KOPT-K1 (cell line): ENCODE data around the gene GCH1.

Source experiments
- H3K27ac ChIP-seq: fragments of 200-600 bp; sonication (generic); 2 replicates; pipeline ENCODE4 v1.5.1; 2016; ENCODE audit warnings: antibody characterized with exemption, mild to moderate bottlenecking, low read depth, low read length; ENCODE audit not compliant: poor library complexity, severe bottlenecking
- H3K36me3 ChIP-seq: fragments of 200-600 bp; sonication (generic); 2 replicates; pipeline ENCODE4 v1.5.1; 2017; ENCODE audit warnings: antibody characterized with exemption, mild to moderate bottlenecking, low read length, moderate library complexity; ENCODE audit not compliant: insufficient read depth
- H3K9me3 ChIP-seq: fragments of 200-600 bp; sonication (generic); 2 replicates; pipeline ENCODE4 v1.5.1; 2017; ENCODE audit warnings: antibody characterized with exemption, low read length, mild to moderate bottlenecking; ENCODE audit not compliant: insufficient read depth, poor library complexity, severe bottlenecking

The GCH1 gene

DNA sequence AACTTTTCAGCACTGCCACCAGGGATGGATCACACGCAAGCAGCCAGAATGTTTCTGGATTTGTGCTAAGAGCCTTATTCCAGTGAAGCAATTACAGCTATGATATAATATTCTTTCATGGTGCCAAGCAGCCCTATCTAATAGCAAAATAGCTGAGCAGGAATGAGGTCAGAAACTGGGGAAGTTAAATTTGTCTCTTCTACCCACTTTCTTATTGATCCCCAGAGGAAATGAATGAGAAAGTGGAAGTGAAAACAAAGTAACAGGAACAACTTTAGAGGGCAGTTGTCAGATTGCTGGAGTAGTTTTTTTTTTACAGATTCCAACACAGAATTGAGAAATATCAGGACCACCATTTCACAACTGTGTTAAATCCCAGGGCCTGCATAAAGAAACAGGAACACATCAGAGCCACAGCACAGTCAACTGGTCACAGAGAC lies 44.8 kb downstream of the GCH1 start:
- no peaks in the 10 kb centered on the region for H3K9me3 ChIP-seq
- peaks cover 17% of the 10 kb centered on the region for H3K36me3 ChIP-seq
- no peak overlapping the region for H3K27ac ChIP-seq

DNA sequence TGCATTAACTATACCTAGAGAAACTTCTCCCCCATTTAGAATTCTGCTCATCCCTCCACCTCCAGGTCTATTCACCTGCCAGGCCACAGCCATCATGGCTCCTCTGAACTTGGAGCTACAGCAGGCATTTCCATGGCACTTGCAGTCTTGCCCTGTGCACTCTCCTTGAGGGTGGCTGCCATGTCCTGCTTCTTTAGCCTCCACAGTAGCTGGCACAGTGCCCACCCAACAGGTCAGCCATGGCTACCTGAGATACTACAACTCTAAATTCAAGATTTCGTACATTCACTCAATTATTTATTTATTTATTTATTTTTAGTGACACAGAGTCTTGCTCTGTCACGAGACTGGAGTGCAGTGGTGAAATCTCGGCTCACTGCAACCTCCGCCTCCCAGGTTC lies 46.5 kb downstream of the GCH1 start:
- peaks cover 22% of the 10 kb centered on the region for H3K36me3 ChIP-seq
- H3K9me3 ChIP-seq, result no peaks in the 10 kb centered on the region
- no peak overlapping the region for H3K27ac ChIP-seq

DNA sequence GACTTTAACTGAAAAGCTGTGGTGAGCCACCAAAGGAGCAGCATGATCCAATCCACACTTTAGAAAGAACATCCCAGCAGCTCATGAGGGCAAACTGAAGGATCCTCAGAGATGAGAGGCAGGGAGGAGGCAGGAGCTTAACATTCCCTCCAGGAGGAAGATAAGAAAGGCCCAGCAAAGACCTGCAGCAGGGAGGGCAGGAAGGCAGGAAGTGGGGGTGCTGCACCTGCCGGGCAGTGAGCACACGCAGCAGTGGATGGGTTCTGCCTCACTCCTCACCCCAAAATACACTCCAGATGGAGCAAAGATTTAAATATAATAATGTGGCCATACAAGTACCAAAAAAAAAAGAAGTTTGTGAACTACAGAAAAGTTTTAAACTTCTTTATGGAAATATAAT lies 48.4 kb downstream of the GCH1 start:
- peaks cover 13% of the 10 kb centered on the region; the same call in 1 of the 2 replicates for H3K36me3 ChIP-seq
- H3K9me3 ChIP-seq, result no peaks in the 10 kb centered on the region
- H3K27ac ChIP-seq, result no peak overlapping the region

DNA sequence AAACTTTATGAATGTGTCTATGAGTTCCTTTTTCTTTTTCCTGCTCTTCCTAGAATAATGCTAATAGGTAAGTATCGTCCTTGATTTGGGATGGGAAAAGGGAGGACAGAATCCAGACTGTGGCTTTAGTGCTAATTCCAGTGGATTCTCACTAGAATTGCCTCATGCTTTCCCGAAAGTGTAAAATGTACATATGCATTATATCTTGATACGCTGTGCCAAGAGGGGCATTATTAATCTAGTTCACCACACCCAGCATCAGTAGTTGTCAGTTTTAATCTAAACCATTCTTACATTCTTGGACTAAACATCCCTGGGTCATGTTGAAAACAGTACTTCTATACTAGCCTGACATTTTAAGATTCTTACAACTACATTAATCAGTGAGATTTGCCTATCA lies 49.3 kb downstream of the GCH1 start:
- H3K27ac ChIP-seq, result no peak overlapping the region
- 0 out of 2 replicates have a peak, but pooled peaks cover 4% of the 10 kb centered on the region for H3K36me3 ChIP-seq
- H3K9me3 ChIP-seq, result no peaks in the 10 kb centered on the region

DNA sequence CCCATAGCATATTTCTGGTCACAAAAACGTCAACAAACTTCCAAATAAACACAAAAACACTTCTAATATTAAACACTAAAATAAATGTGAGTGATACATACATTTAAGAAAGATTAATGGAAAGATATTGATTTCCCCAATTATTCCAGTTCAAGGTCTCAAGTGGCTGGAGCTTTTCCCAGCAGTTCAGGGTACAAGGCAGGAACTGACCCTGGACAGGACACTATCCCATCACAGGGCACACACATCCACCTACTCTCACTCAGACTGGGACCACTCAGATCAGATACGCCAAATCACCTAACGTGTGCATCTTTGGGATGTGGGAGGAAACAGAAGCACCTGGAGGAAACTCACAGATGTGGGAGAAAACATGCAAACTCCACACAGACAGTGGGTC lies 50.4 kb downstream of the GCH1 start:
- Histone ChIP-seq H3K9me3 (no peaks in the 10 kb centered on the region), H3K36me3 (peaks cover 4% of the 10 kb centered on the region; the same call in 1 of the 2 replicates), H3K27ac (no peak overlapping the region)

DNA sequence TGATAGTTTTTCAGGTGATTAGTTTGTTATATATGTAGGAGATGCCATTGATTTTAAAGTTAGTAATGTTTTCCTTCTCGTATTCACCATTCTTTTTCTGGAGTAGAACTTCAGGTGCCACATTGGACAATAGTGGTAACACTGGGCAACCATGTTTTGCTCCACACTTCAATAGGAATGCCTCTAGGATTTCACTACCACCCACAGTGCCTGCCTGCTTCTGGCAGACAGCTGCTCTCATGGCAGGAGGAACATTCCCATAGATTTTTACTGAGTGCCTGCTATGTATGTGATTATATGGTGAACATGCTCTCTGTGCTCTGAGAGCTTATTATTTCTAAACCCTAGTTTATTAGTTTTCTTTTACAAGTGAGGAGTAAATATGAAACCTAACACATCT lies 53.7 kb downstream of the GCH1 start:
- Histone ChIP-seq H3K9me3 (no peaks in the 10 kb centered on the region), H3K36me3 (peaks cover 10% of the 10 kb centered on the region; the same call in 1 of the 2 replicates)

DNA sequence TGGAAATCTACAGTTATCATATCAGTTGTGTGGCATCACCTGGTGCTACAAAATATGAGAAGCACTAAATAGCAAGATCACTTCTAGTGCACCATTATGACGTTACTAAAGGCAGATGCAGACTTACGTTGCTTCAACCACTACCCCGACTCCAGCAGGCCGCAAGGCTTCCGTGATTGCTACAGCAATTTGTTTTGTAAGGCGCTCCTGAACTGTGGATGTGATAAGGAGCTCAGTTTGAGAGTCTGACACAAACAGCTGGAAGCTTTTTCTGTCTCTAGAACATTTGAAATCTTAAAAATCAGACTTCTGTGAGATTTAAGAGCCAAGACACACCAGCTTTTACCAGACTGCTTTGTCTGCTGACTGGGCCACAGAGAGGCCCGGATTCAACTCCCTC lies 57.0 kb downstream of the GCH1 start:
- Histone ChIP-seq H3K27ac (no peak overlapping the region), H3K36me3 (peaks cover 12% of the 10 kb centered on the region), H3K9me3 (no peaks in the 10 kb centered on the region)

More for the DNA sequence above, 53.7 kb downstream of the GCH1 start:
- no peak overlapping the region for H3K27ac ChIP-seq

DNA sequence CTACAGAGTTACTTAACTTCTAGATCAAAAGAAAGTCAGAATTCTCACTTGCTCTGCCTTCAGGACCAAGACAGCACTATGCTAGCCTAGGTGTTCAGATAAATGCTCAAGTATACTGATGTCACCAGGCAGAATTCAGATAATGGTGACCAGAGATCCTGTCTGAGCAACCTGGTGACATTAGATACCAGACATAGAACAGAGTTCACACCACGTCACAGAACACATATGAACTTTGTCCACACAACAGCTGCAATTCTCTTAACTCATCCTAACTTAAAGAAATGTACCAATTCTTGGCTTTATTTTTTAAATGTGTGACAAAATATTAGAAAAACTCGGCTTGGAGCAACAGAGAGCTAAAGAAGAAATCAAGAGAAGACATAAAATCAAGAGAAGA lies 58.1 kb downstream of the GCH1 start:
- Histone ChIP-seq H3K27ac (no peak overlapping the region), H3K9me3 (no peaks in the 10 kb centered on the region), H3K36me3 (peaks cover 22% of the 10 kb centered on the region)

DNA sequence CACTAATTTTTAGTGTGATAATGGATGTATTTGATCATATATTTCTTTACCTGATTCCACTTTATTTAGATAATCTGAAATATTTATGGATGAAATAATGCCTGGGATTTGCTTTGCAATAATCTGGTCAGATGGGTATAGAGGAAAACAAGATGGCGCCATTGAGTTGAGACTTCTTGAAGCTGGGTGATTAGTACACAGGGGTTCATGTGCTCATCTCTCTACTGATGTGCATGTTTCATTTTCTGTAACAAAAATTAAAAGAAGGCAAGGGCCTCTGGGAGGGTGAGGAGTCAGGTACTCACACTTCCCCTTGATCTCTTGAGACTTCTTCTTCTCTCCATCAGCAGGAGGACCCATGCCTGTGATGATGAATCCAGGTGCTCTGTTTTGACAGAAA lies 61.8 kb downstream of the GCH1 start:
- no peaks in the 10 kb centered on the region for H3K9me3 ChIP-seq
- H3K27ac ChIP-seq, result no peak overlapping the region
- peaks cover 20% of the 10 kb centered on the region for H3K36me3 ChIP-seq

DNA sequence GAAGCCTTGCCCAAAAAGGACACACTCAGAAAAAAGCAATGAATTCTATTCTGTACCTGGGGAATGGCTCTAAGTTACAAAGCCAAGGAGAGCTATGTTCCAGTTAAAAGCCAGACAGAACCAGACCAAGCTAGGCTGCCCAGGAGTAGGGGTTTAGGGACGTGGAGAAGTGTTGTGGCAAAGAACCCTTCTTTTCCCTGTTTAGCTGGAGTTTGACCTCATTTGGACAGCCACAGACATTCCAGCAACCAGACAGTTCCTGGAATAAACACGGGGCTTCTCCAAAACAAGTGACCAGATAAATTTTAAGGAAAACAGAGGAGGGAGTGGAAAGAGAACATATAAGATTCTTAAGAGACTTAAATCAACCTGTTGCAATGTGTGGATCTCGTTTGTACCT lies 62.3 kb downstream of the GCH1 start:
- H3K9me3 ChIP-seq, result no peaks in the 10 kb centered on the region
- H3K36me3 ChIP-seq, result peaks cover 17% of the 10 kb centered on the region
- no peak overlapping the region for H3K27ac ChIP-seq

DNA sequence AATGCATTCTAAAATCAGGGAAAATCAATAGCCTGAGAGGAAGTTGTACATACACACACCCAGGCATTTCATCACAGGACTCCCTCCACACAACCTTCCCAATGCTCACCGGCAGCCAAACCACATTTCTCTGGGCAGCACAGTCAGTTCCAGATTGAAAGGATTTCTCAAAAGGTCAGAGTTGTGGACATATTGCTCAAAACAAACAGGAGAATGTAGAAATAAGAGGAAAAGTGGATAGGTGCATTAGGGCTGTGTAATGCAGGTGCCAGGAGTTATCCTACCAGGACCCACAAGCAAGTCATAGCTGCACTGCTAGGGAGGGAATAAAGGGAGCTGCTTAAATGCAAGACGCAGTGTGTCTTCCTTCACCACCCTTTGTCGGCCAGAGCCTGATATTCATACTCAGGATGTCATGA lies 62.9 kb downstream of the GCH1 start:
- H3K27ac ChIP-seq, result no peak overlapping the region

DNA sequence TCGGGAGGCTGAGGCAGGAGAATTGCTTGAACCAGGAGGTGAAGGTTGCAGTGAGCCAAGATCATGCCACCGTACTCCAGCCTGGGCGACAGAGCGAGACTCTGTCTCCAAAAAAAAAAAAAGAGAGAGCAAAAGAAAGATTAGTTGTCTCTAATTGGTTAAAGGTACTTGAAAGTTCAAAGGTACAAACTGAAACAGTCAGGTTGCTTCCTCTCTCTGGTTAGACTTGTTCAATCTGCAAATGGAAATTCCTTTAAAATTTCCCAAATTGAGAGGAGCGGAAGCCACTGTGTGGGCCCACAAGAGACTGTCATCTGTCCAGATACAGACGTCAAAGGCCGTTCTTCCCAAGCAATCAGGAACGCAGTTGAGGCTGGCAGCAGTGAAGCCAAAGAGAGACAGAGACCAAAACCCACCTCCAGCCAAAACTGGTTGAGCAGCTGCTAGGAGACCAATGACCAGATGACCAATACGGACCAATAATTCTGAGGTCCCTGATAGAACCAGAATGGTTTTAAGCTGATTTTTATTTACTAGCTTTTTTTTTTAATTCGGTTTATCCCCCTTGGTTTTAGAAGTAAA lies 63.6 kb downstream of the GCH1 start:
- Histone ChIP-seq H3K36me3 (peaks cover 17% of the 10 kb centered on the region), H3K27ac (no peak overlapping the region), H3K9me3 (no peaks in the 10 kb centered on the region)

More for the DNA sequence above, 62.9 kb downstream of the GCH1 start:
- peaks cover 17% of the 10 kb centered on the region for H3K36me3 ChIP-seq
- no peaks in the 10 kb centered on the region for H3K9me3 ChIP-seq

DNA sequence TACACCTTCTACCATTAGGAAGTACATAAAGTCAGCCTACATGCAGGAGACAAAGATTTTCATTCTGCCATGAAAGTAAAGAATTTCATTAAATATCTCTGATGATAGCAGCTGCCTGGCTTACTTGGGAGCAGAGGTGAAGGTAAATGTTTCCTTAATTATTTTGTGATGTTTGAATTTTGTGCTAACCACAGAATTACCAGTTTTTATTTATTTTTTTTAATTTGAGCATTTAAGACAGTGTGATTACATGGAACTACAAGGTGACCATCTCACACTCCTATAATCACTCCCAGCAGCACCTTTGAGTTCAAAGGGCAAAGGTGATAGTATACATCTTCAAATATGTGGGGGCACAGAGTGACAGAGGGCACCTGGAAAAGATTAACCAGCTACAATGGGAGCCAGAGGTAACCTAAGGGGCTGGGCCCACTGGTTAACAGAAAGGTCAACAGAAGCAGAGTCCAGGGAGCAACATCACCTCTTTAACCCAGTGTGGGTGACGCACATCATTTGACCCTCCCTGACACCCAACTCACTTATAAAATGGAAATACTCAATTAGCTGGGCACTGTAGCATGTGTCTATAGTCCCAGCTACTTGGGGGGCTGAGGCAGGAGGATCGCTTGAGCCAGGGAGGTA lies 65.0 kb downstream of the GCH1 start:
- Histone ChIP-seq H3K9me3 (no peaks in the 10 kb centered on the region), H3K36me3 (peaks cover 17% of the 10 kb centered on the region), H3K27ac (no peak overlapping the region)

DNA sequence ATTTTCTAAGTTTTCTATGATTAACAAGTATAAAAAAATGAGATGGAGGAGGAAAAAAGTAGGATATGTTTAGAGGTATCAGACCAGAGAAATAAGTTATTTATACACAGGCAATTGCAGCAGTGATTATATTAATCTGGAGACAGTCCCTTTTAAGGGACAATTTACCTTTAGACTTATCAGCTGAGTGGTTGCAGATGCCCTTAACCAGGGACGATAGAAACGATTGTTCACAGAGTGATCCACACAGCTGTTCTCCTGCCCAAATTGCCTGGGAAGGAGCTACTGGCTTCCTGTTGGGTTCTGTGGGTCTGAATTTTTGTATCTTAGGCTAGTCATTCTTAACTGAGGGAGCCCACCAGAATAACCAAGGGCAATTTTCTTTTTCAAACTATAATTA lies 66.4 kb downstream of the GCH1 start:
- H3K36me3 ChIP-seq, result peaks cover 16% of the 10 kb centered on the region
- no peak overlapping the region for H3K27ac ChIP-seq
- H3K9me3 ChIP-seq, result no peaks in the 10 kb centered on the region

DNA sequence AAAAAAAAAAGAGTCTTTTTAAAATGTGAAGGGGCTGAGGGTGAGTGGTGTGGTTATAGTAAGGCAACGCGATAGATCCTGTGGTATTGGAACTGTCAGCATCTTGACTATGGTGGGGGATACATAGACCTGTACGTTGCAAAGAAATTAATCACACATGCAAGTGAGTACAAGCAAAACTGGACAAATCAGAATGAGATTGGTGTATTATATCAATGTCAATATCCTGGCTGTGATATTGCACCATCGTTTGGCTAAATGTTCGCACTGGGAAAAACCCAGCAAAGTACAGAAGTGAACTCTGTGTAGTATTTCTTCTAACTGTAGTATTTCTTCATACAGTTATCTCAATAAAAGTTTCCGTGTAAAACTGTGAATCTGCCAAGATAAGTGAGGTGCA lies 67.9 kb downstream of the GCH1 start:
- Histone ChIP-seq H3K27ac (no peak overlapping the region), H3K9me3 (no peaks in the 10 kb centered on the region), H3K36me3 (peaks cover 1% of the 10 kb centered on the region; the same call in 1 of the 2 replicates)

DNA sequence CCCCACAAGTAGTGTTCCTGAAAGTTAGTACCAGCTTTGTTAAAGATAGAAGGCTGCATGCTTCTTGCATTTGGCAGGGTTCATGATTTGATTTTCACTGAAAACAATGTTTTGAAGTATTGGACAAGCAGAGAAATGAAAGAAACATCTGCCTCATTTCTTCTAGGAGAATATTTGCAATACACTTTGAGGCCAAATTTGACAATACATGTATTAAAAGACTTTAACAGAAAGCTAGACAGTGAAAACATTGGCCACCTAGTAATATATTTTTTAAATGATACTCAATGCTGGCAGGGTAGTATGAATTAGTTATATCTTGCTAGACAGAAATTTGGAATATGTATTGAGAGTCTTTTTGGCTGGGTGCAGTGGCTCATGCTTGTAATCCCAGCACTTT lies 68.5 kb downstream of the GCH1 start:
- H3K27ac ChIP-seq, result no peak overlapping the region
- H3K9me3 ChIP-seq, result no peaks in the 10 kb centered on the region
- no peaks in the 10 kb centered on the region for H3K36me3 ChIP-seq
